Measurements from ENCODE around the gene CARD8.
"Not testable (repeated sequence)": the region's sequence is repeated elsewhere in the genome, so short reads cannot be mapped to it uniquely, and the experiment has no call there.

CARD8 gene

DNA sequence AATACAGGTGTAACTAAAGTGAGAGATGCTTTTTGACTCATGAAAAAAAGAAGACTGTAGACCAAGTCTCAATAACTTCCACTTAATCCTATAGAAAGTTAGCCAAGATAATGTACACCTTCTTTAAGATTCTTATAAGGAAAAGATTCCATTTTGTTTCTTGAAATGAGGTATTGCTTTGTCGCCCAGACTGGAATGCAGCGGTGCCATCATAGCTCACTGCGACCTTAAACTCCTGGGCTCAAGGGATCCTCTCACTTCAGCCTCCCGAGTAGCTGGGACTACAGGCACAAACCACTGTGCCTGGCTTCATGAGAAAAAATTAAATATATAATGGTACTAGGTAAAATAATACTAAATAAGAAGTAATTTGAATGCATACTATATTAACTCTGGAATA is 3.3 kb upstream of the CARD8 start:
- DNase-seq, result not testable (repeated sequence)

GRCh38 chr19:48258350-48258749 is 2.6 kb upstream of the CARD8 start:
- no peak for DNase-seq

GRCh38 chr19:48254529-48254970 is 1.2 kb downstream of the CARD8 start:
- DNase-seq, result no peak

DNA sequence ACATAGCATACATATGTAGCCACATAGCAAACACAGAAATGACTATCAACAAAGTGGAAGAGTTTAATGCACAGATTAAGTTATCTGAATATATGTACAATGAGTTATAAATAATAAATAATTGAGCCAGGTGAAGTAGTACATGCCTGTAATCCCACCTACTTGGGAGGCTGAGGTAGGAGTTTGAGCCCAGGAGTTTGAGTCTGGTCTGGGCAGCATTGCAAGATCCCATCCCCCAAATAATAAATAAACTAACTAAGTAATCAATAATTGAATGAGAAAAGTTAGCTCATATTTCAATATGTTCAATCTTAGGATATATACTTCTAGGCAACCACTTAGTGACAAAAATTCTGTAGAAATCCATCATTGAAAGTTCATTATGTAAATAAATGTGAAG is 1.7 kb downstream of the CARD8 start:
- no peak for DNase-seq

- no peak for DNase-seq
Measured at GRCh38 chr19:48252609-48253008, 3.1 kb downstream of the CARD8 start.

GRCh38 chr19:48250290-48251025 is 5.3 kb downstream of the CARD8 start:
- no peak for DNase-seq

DNA sequence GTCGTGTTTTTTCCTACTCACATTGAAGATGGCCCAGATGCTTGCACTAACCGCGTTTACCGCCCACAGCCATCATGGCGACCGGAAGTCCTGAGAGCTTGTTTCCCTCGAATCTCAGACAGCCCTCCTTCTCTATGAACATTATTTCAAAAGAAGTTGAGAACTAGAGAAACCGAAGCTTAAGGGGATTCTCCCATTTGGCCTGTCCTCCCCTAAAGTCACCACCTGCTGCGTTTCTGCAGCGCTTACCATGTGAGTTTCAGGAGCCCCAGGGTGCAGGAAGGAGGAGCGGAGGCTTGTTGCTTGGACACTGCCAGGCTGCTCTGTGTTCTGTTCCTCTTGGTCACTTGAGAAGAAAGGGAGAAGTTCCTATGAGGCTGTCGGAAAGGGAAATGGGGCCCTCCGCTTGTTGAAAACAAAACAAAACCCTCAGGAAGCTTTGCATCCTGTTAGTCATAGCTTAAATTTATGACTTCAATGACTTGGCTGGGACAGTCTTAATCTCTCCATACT is 6.2 kb downstream of the CARD8 start:
- no peak for DNase-seq

DNA sequence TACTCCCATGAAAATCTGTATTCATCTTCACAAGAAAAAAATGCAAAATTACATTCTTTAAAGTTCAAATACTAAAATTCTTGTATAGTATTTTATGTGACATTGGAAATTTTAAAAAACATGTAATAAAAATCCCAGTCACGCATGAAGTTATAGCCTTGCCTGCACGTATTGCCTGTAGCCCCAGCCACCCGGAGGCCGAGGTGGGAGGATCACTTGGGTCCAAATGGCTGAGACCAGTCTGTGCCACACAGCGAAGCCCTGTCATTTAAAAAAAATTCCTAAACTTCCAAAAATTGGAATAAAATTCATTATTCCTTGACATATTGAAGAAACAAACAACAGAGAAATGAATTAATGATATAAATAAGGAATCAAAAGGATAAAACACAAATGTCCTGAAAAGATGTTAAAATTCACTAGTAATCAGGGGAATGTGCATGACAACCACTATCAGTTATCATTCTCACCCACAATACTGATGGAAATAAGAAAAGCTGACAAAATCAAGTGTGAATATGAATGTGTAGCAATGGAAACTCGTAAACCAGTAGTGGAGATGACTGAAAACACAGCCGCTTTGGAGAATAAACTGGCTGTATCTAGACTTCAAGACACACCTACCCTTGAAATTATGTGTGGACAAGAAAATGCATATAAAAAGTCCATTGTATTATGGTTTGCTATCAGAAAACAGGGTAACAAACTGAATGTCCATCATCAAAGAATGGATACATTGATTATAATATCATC is 7.5 kb downstream of the CARD8 start:
- DNase-seq, result no peak

- DNase-seq, result no peak
Measured at GRCh38 chr19:48247212-48247611, 8.5 kb downstream of the CARD8 start.

DNA sequence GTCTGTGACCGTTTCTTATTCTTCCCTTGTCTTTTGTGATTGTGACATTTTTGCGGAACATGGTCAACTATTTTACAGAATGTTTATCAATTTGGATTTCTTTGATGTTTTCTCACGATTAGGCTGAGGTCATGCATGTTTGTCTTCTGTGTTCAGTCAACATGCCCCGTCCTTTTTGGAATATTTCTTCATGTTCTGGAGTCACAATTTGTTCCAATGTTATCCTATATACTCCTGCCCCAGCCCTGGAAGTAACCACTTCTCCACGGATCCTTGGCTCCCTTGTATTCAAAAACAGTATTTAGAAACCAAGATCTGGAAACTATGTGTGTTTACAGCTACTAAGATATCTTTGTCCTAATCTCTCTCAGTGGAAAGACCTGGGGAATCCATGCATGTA is 9.6 kb downstream of the CARD8 start:
- DNase-seq, result no peak

DNA sequence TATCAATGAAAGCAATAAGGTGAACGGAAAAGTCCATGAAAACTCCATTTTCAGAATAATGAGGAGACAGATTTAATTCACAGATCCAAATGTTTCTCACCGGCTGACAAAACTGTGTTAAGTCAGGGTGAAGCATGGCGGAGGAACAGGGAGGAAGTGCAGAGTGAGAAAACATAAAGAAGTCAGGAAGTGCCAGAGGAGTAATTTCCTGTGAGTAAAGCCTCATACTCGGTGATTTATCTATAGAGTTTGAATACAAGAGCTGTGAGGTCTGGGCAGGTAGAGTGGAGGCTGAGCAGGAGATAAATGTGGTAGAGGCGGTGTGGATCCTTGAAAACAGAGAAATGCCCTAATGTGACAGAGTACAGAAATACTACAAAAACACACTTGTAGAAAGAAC is 11.4 kb downstream of the CARD8 start:
- DNase-seq, result no peak

- DNase-seq, result not testable (repeated sequence)
Measured at GRCh38 chr19:48241771-48242170, 13.9 kb downstream of the CARD8 start.

- DNase-seq, result no peak
Measured at GRCh38 chr19:48239582-48240141, 16.1 kb downstream of the CARD8 start.

DNA sequence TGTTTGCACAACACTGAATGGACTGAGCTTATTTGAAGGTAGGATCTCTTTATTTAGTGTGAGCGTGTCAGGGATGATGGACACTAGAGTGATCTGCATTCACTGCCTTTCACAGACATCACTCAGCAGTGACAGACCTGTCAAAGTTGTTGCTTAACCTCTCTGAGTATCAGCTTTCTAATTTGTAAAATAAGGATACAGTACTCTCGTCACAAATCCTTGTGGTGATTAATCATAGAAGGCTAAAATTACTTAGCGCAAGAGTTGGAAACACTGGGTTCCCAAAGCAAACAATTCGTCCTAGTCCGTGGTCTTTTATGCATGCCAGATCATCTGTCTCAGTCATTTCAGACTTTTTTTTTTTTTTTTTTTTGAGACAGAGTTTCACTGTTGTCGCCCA is 16.6 kb downstream of the CARD8 start:
- no peak for DNase-seq

DNA sequence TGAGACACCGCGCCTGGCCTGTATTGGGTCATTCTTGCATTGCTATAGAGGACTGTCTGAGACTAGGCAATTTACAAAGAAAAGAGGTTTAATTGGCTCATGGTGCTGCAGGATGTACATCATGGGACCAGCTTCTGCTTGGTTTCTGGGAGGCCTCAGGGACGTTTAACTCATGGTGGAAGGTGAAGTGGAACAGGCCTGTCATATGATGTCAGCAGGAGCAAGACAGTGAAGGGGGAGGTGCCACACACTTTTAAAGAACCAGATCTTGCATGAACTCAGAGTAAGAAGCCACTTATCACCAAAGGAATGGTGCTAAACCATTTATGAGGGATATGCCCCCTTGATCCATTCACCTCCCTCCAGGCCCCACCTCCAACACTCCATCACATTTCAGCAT is 18.7 kb downstream of the CARD8 start:
- no peak for DNase-seq

DNA sequence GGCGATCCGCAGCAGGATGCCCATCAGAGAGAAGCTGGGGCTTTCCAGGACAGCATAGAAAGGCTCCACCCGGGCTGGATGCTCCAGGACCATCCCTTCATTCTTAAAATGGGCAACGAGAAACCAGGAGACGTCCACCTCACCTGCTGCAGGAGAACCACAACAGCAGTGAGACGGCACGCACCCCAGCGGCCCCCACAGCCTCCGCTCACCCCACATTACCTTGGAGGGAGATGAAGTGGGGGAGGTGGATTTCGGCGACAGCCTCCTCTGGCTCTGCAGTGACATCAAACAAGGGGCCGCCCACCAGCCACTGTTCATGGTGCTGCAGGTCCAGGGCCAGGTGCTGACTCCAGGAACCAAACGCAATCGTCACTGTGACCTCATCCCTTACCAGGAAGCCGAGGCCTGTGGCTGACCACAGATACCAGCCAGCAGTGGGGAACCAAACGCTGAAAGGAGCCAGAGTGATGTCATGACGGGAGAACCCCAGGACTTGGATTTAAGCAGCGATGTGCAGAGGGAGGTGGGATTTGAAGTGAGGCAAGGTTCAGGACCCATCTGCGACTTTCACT is 25.1 kb downstream of the CARD8 start:
- DNase-seq, result no peak

GRCh38 chr19:48221628-48222027 is 34.1 kb downstream of the CARD8 start:
- no peak for DNase-seq

- not testable (repeated sequence) for DNase-seq
Measured at GRCh38 chr19:48220784-48221183, 34.9 kb downstream of the CARD8 start.

DNA sequence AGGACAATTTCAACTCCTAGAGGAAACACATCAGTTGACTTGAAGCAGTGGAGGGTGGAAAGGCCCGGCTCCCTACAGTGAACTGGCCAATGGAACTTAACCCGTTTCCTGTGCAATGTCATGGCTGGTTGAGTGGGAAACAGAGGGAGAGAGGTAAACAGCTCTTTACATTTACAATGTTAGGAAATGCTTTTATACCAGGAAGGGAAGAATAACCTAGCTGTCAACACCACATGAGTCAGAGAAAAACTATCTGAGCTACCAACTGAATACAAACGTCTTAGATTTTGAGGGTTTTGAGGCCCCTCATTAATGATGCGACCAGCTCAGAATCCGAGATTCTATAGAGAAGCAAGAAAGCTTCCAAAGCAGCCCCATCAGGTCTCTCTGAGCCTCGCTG is 36.7 kb downstream of the CARD8 start:
- no peak for DNase-seq

GRCh38 chr19:48216933-48217332 is 38.8 kb downstream of the CARD8 start:
- DNase-seq, result no peak

- no peak for DNase-seq
Measured at GRCh38 chr19:48213959-48214358, 41.8 kb downstream of the CARD8 start.

DNA sequence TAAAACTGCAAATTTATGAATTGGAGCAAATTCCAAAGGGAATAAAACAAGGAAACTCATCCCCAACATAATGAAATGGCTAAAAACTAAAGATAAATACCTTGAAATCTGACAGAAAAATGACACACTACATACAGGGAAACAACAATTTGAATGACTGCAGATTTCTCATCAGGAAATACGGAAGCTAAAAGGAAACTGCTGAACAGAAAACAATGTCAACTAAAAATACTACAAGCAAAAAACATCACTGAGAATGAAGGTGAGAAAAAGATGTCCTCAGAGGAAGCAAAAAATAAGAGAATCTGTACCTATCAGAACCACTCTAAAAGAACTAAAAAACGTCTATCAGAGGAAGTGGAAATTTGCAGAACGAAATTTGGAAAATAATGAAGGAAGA is 45.7 kb downstream of the CARD8 start:
- DNase-seq, result no peak

GRCh38 chr19:48206397-48207093 is 49.2 kb downstream of the CARD8 start:
- DNase-seq, result no peak

Measured in NCI-H1417 treated with DMSO at 0.1 percent for 48 hours (cell line).